Pancreas (tissue), 10 donors: Measurements from ENCODE around the gene DNAJC22. TPM values are rescaled to one million over a fixed set of nuclear protein-coding genes. Genes with fewer than 3 reads are reported as not detected.

Experiments
- ATAC-seq, 4 donors: fragments of 200-7000 bp; cut with Tn5 transposase; one replicate each; pipeline versions ENCODE4 v1.8.0 to v1.9.1; 2020; ENCODE audit warnings: mild to moderate bottlenecking in 4 of 4, moderate library complexity in 4 of 4
- DNase-seq, 6 donors: peaks; one replicate each; pipeline ENCODE4 v3.0.0-alpha.2; 2020
- FAIRE-seq: peaks from 2 replicates; lab custom pipeline; 2012; peaks lifted over from hg19 to GRCh38; lab: Jason Lieb, UNC
- H3K27ac ChIP-seq, 4 donors: fragments of 200-600 bp; sonication (generic); 1 replicate in 3 of 4; 2 replicates in 1 of 4; pipeline versions ENCODE4 v1.5.0 to v1.8.0; 2020
- H3K27me3 ChIP-seq, 4 donors: fragments of 200-600 bp; one replicate each; pipeline ENCODE4 v1.8.0; 2021
- H3K36me3 ChIP-seq, 3 donors: fragments of 200-600 bp; sonication (generic) in 1 of 3; one replicate each; pipeline versions ENCODE4 v1.5.0 to v1.8.0; 2020 to 2021
- H3K4me1 ChIP-seq, 3 donors: fragments of 200-600 bp; one replicate each; pipeline ENCODE4 v1.8.0; 2021
- H3K4me3 ChIP-seq, 4 donors: fragments of 200-600 bp; sonication (generic) in 2 of 4; one replicate each; pipeline versions ENCODE4 v1.5.0 to v1.8.0; 2020 to 2021
- H3K9me3 ChIP-seq, 4 donors: fragments of 200-600 bp; one replicate each; pipeline ENCODE4 v1.8.0; 2021
- CTCF ChIP-seq, 4 donors: fragments of 200-600 bp; sonication (generic) in 3 of 4; IDR thresholded peaks; one replicate each; pipeline versions ENCODE4 v1.5.0 to v1.8.0; 2021; ENCODE audit warnings: antibody characterized with exemption in 4 of 4
- WGBS, 2 donors: extraction: QIAGEN DNeasy Blood & Tissue Kit; methylation state at CpG; one replicate each; pipeline ENCODE4 v1.1.7; 2013; 5-methylcytosine and 5-hydroxymethylcytosine counted together
- intact Hi-C, 3 donors: fragments of 100-400 bp; cut with DNase I; formaldehyde crosslinking; loops; one replicate each; pipeline versions ENCODE4 v1.11.1 to v1.14.2; 2022
- polyA plus RNA-seq, 2 donors: library from polyadenylated mRNA; stranded (reverse); fragments of 200-250 nt; gene quantifications; one replicate each; pipeline ENCODE4 v1.2.3, GENCODE V29; 2013
- total RNA-seq, 6 donors: library from RNA; stranded (reverse); fragmentation: NEBNext Ultra II Directional in 4 of 6; extraction: Animal tissue kit (Norgen Biotek cat#: 25700) in 4 of 6; gene quantifications; one replicate each; pipeline versions ENCODE4 v1.2.1 to v1.2.4, GENCODE V29; 2021 to 2023
- donor health status: healthy with polysubstance abuse.
- donor health status: DM: no; HTN: no; CAD: no; lungs with moderate emphysema.
- donor health status: DM: no; HTN: no; CAD: no.
- donor health status: control.
- donor health status: control.
- donor health status: Bipolar disorder and iron deficiency.
- donor health status: DM: yes; HTN: yes; CAD: no.
- donor health status: DM: no; HTN: no; CAD: no.
- donor health status: DM: no; HTN: no; CAD: no.
- donor health status: DM: yes; HTN: yes; CAD: no.

Gene DNAJC22
- total and polyA plus RNA-seq, 8 donors, result 4.0 to 11.9 (median 7.5) TPM

DNA sequence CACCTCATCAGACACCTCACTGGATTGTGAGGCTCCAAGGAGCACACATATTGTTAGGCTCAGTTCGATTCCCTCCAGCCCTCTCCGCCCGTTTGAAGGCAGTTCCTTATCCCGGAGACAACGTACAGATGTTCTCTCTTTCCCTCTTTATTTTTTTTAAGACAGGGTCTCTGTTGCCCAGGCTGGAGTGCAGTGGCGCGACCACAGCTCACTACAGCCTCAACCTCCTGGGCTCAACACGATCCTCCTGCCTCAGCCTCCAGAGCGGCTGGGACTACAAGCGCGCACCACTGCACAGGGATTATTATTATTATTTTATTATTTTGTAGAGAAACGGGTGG lies 24.4 kb upstream of the DNAJC22 start:
- H3K4me3 ChIP-seq, result peak overlapping the region; percentile 44 to 65 (median 56)
- DNase-seq (no peak), FAIRE-seq (no peak), ATAC-seq (no peak)
- WGBS, 2 donors, result 45 to 47% methylated on average over 12 of the region's 12 CpGs
- intact Hi-C loops, result no loop called here
- H3K4me1 ChIP-seq, result no peaks in the 10 kb centered on the region
- H3K27ac ChIP-seq, result peak overlapping the region in 1 of 4 donors; percentile 26
- no peaks in the 10 kb centered on the region for H3K9me3 ChIP-seq
- TF ChIP-seq CTCF (IDR thresholded peaks at IDR 0.05), result no peak
- no peaks in the 10 kb centered on the region for H3K36me3 ChIP-seq
- no peaks in the 10 kb centered on the region for H3K27me3 ChIP-seq

DNA sequence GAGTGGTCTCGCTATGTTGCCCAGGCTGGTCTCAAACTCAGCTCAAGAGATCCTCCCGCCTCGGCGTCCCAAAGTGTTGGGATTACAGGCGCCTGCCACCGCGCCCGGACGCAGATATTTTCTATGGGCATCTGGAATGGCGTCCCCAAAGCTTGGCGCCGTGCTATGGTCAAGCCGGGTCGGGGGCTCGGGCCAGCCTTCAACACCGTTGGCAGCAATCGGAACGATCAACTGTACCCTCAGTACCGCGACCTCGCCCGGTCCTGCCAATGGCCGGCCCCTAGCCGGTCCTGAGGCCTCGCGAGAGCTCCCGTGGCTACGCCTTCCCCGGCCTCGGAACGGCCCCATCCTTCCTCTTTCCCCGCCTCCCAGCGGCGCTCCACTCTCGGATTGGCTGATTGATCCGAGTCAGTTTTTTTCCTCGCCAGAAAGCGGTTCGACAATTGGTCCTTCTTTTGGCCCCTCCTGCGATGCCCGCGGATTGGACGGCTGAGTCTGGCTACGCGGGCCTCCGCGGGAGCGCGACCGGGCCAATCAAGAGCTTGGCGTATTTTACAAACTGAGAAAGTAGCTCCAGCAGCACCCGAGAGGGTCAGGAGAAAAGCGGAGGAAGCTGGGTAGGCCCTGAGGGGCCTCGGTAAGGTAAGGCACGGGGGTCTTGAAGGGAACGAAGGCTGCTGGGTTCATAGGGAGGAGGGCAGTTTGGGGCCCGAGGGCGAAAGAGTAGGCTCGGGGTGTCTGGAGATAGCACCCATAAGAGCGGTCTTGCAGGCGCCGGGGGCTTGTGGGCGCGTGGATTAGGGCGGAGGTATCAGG lies 23.8 kb upstream of the DNAJC22 start, which contains the start of gene TROAP:
TSS of gene TROAP (plus strand) at position 548 of the 816 bp plus-strand sequence. CDS start 354 bp downstream, outside the sequence.
- peak within 1 kb of the TSS; percentile 44 to 65 (median 56) for H3K4me3 ChIP-seq
- WGBS, 2 donors, result 0 to 1% methylated on average over 64 to 65 of the region's 65 CpGs

GRCh38 chr12:49323524-49324097 lies 23.1 kb upstream of the DNAJC22 start:
- WGBS, 2 donors, result 9% methylated on average over 19 of the region's 19 CpGs
- no peaks in the 10 kb centered on the region for H3K36me3 ChIP-seq
- peak overlapping the region in 3 of 4 donors; percentile 3 to 65 (median 65) for H3K4me3 ChIP-seq
- H3K9me3 ChIP-seq, result no peaks in the 10 kb centered on the region
- intact Hi-C loops, result no loop called here
- H3K4me1 ChIP-seq, result no peaks in the 10 kb centered on the region
- no peak for TF ChIP-seq CTCF (IDR thresholded peaks at IDR 0.05)
- DNase-seq (peak in 1 of 6 donors; percentile 21), FAIRE-seq (no peak), ATAC-seq (no peak)
- H3K27me3 ChIP-seq, result no peaks in the 10 kb centered on the region
- no peak overlapping the region for H3K27ac ChIP-seq

More for the DNA sequence above, 23.8 kb upstream of the DNAJC22 start, which contains the start of gene TROAP:
- peak within 1 kb of the TSS in 1 of 4 donors; percentile 26 for H3K27ac ChIP-seq
- no peaks in the 10 kb centered on the region for H3K36me3 ChIP-seq
- H3K4me1 ChIP-seq, result no peaks in the 10 kb centered on the region
- H3K9me3 ChIP-seq, result no peaks in the 10 kb centered on the region
- no peaks in the 10 kb centered on the region for H3K27me3 ChIP-seq
- DNase-seq, result peak; percentile 97 to 99 (median 98)
- peak; percentile 99 to 100 (median 100) for ATAC-seq
- peak; percentile 96 for FAIRE-seq
- no peak for TF ChIP-seq CTCF (IDR thresholded peaks at IDR 0.05)
- intact Hi-C loops, result no loop called here

- WGBS, 2 donors, result 75 to 89% methylated on average over 6 of the region's 6 CpGs
- Histone ChIP-seq H3K27me3 (no peaks in the 10 kb centered on the region), H3K4me3 (no peak overlapping the region), H3K4me1 (no peaks in the 10 kb centered on the region), H3K27ac (no peak overlapping the region), H3K36me3 (no peaks in the 10 kb centered on the region), H3K9me3 (no peaks in the 10 kb centered on the region)
- FAIRE-seq (no peak), ATAC-seq (no peak), DNase-seq (no peak)
- TF ChIP-seq CTCF (IDR thresholded peaks at IDR 0.05), result no peak
- intact Hi-C loops, result no loop called here
These were observed 21.1 kb upstream of the DNAJC22 start for GRCh38 chr12:49325606-49326005.
